ENCODE measurements around the gene TOM1L2.

Gene TOM1L2

DNA sequence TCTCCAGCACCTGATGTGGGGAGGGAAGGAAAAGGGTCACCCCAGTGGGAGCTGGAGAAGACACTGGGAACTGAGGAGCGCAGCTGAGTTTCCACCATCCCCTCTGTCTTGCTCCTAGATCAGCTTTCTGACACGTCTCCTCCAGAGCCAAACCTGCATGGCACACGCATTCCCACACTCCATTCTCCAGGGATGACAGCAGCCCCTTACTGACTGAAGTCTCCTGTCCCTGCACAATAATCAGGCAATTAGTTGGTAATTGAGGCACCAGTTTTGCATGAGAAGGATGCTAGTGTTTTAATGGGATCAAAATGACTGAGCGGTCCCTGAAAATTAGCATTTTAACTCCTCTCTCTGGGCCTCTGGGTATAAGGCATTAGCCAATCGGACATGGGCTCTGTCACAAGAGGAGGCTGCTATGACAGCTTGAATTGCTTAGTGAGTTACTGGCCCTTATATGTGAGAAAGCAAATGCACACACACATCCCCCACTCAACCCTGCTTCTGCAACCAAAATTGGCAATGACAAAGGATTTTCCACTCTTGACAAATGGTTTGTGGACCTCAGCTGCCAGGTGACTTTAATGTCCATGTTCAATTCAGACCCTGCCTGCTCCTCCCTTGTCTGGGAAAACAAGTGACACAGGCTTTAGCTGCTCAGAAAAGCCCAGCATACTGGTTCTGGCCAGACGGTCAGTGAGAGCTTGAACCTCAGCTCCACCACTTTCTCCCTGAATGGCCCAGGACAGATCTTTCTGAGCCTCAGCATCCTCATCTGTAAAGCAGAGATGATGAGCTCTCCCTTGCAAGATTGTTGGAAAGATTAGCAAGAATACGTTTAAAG is 78.2 kb downstream of the TOM1L2 start:
- DNase-seq: no peak

- DNase-seq: no peak
Observed at GRCh38 chr17:17892731-17893130, 79.5 kb downstream of the TOM1L2 start.

GRCh38 chr17:17892009-17892408 is 80.2 kb downstream of the TOM1L2 start:
- no peak for DNase-seq

GRCh38 chr17:17890773-17891759 is 81.1 kb downstream of the TOM1L2 start:
- peak; percentile 39 for DNase-seq

- no peak for DNase-seq
Observed at GRCh38 chr17:17889922-17890321, 82.3 kb downstream of the TOM1L2 start.

GRCh38 chr17:17888821-17889220 is 83.4 kb downstream of the TOM1L2 start:
- no peak for DNase-seq

DNA sequence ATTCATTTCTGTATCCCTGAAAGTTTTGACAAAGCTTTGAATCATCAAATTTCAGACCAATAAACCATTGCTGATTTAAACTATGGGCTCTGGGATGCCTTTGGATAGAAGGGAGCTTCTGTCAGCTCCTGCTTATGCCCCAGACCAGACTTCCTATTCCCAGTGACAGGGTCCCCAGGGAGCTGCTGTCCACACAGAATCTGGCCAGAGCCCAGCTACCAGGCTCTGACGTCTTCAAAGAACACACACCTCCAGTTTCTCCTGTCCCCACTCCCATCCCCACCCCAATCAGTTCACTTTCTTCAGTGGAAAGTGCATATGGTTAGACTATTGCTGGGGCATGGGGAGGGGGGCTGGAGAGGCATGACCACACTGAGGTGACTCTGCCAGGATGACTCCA is 83.8 kb downstream of the TOM1L2 start:
- DNase-seq: no peak

DNA sequence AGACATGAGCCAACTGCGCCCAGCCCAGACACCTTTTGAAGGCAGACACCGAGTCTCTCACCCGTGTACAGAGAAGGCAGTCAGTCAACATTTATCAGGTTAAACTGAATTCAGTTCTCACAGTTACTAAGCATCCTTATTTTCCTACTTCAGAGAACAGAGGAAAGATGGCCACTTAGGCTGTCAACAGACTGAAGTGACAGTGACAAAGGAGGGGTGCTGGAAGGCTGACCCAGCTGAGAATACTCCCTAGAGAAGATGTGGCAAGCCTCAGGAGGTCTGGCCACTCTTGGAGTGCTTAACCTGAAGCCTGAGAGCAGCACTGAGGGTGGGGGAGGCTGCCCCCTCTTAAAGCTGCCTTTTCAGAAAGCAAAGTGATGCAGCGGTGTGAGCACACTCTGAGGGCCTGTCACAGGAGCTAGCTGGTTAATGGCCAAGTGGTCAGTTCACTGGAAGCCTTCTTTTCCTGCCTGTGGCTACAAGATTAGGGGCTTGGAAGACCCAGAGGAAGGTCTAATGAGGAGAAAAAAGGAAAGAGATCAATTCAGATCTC is 84.4 kb downstream of the TOM1L2 start:
- DNase-seq: no peak

DNA sequence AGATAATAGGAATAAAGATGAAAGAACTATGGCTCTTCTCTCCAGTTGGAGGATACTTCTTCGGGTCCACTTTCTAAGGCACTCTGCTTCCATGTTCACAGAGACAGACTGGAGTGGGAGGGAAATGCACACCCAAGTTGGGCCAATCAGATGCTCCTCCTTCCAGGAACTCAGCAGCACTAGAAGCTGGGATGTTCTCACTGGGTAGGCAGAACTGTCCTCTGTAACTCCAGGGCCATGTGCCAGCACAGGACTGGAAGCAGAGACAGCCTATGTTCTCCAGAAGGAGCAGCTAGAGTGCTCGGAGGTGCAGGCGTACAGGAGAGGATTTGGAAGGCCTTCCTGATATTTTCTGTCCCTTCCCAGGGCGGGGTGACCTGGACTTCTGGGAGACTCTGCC is 85.5 kb downstream of the TOM1L2 start:
- DNase-seq: no peak

DNA sequence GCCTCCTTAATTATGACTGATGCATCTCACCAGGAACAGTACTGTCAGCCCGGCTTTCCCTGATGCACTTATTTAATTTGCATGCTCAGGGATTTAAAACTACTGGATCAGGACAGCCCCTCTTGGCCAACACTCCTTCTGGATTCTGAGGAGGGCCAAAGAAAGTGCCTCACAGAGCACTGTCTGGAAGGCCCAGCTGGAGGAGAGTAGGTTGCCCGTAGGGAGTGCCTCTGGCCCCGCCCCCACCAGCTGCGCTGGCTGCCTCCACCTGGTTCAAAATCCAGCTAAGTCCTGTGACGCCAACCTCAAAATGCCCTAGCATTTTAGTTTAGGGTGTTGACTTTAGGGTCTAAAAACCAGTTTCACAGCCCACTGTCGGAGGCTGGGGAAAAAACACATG is 86.0 kb downstream of the TOM1L2 start:
- no peak for DNase-seq

DNA sequence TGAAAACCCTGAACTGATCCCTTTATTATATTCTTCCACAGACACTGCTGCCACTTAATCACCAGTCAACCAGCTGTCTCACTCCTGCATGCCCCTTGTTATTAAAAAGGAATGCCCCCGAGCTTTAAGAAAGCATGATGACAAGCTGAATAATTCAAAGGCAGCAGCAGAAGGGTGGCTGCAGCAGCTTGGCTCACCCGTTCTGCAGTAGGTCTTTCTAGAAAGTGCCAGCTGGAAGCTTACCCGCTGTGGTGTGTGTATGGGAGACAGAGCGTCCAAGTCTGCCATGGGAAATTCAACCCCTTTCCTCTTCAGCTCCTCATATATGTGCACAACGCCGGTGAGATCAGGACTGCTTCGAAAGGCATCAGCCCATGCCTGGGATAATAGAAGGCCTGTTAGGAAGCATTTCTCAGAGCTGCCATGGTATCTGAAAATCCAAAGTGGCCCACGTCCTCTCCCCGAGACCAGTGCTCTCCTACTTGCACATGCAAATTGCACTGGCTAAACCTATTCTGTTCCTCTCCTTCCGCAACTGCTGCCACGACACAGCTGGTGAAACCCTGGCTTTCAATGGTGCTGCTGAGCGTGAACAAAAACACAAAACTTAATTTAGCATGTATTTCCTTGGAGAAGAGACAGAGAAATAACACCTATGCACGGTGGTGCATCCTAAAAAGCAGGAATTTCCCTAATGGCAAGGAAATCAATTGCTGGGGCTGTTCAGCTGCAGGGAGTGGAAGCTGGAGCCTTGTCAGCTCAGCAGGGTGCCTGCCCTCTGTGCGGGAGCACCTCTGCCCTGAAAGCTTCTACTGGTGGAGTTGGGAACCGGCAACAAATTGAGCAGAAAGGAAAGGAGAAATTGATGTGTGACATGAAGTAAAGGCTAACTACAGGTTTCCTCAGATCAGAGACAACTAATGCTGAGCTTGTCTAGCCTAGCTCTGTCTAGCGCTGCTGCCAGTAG is 87.5 kb downstream of the TOM1L2 start:
- no peak for DNase-seq

GRCh38 chr17:17883801-17884200 is 88.4 kb downstream of the TOM1L2 start:
- no peak for DNase-seq

DNA sequence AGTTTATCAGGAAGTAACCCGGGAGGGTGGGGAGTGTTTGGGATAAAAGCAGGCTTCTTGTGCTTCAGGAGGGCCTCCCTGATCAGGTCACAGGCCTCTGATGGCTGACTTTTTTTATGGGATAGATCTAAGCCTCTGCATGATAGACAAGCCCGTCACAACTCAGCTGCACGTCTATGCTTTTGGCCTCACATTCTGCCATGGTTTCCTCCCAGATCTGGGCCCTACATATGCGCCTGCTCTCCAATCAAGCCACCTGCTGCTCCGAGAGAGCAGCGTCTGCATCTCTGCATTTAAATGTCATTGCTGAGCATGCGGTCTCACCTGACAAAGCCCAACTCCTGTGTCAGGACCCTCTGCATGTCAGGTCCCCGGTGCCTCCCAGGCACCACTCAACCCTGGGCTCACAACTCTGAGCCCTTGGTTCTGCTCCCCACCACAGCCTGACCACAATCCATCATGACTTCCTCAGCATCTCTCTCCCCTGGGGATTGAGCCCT is 90.1 kb downstream of the TOM1L2 start:
- DNase-seq: no peak

DNA sequence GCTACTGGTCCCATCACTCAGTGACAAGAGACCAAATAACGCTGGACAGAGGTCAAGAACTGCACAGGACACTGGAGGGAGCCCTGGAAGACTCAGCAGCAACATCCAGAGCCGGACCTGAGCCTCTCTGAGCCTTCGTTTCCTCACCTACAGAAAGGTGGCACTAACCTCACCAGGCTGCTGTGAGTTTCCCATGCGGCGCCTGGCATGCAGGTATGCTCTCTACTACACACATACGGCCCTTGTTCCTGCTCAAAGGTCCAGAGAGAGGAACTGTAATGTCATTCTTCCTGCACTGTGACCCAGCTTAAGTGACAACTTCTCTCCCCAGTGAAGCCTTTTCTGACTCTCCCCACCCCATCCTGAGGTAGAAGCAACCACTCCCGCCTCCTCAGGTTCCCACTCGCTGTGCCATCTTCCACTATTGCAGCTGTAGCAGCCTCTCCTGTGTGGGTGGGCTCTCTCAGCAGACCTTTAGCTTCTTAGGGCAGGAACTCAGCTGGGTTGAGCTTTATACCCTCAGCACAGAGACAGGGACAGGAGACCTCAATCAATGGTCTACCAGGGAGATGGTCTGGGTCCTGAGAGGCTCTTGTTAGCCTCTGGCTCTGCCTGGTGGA is 91.5 kb downstream of the TOM1L2 start:
- DNase-seq: no peak

GRCh38 chr17:17877529-17878358 is 94.5 kb downstream of the TOM1L2 start:
- no peak for DNase-seq

DNA sequence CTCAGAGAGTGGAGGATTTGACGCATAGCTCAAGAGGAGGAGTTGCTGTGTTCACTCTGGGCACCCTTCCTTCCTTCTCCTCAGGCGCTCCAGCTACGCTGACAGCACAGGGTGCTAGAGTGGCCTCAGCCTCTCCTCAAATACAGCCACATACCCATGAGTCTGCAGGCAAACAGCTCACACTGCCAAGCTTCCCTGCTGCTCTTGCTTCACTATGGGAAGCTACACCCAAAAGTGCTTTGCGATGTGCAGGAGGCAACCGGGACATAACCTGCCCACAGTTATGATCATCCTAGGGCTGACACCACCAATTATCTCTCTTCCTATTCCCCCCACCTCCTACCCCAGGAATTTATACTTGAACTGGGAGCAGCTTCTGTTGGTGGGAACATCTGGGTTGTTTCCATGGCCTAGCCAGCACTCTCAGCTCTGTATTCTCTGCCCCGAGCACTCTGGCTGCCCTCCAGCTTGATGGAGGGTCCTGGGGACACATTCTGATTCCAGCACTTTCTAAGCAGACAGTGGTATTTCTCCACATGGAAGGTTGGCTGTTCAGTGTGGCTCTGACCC is 95.2 kb downstream of the TOM1L2 start:
- DNase-seq: no peak

GRCh38 chr17:17874478-17874877 is 97.7 kb downstream of the TOM1L2 start:
- no peak for DNase-seq

GRCh38 chr17:17873450-17873991 is 98.7 kb downstream of the TOM1L2 start:
- DNase-seq: no peak

GRCh38 chr17:17872547-17873345 is 99.5 kb downstream of the TOM1L2 start:
- no peak for DNase-seq

All from activated CD8-positive, alpha-beta memory T cell treated with anti-CD3 and anti-CD28 coated beads, Interleukin-2, amount 50 U/mL, for 4 hours (primary cell).